Suprapubic skin (tissue), 4 donors: ENCODE results near the gene KIAA2012.

ENCODE experiments used
- EP300 ChIP-seq: sonication (generic); formaldehyde crosslinking; IDR thresholded peaks from one replicate; pipeline ENCODE4 v1.6.1; 2017; ENCODE audit warnings: antibody characterized with exemption
- POLR2A ChIP-seq, 2 donors: fragments of 450-650 bp; IDR thresholded peaks; one replicate each; pipeline ENCODE4 v1.6.1; 2017; ENCODE audit warnings: antibody characterized with exemption in 2 of 2, mild to moderate bottlenecking in 2 of 2, moderate library complexity in 2 of 2
- POLR2AphosphoS5 ChIP-seq, 3 donors: sonication (generic); formaldehyde crosslinking; IDR thresholded peaks; one replicate each; pipeline ENCODE4 v1.6.1; 2017; ENCODE audit warnings: antibody characterized with exemption in 3 of 3
- TF ChIP-seq, protein P1 (sequence below), 2 donors: fragments of 200-600 bp in 1 of 2; fragments of 450-650 bp in 1 of 2; sonication (generic) in 1 of 2; IDR thresholded peaks; one replicate each; pipeline ENCODE4 v1.5.1; 2016 to 2019; ENCODE audit warnings: antibody characterized with exemption in 2 of 2, mild to moderate bottlenecking in 1 of 2, moderate library complexity in 1 of 2

DNA sequence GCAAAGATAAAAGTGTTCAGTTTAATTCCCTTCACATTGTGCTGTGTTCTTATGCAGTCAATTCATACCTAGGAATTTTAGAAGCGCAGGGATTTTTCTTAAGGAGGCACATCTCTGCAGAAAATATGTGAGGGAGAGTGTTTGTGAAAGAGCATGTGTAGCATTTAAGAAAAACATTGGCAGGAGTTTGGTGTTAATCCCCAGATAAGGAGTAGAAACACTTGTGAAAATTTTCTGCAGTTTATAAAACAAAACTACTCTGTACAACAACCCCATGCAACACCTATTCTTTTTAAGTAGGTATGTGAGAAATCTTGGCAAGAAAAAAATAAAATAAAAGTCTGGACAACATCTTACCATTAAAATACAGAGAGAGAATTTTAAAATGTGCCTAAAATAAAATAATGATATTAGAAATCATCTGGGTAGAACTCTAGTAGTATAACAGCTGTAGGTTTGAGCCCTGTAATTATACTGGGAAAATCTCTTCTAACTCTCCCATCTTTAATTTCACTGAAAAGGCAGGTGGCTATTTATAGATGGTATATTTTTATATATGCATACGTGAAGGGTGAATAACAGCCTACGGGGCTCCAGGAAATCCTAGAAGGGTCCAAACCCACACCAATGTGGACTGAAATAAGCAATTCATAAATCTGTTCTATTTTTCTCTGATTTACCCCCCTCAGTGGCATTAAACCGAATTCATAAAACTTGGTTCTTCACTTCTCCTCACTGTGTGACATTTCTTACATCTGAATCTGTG is 32.8 kb upstream of the KIAA2012 start:
- TF ChIP-seq POLR2A (IDR thresholded peaks at IDR 0.05) (no peak), POLR2AphosphoS5 (IDR thresholded peaks at IDR 0.05) (no peak), EP300 (no peak)
- TF ChIP-seq, protein P1, sequence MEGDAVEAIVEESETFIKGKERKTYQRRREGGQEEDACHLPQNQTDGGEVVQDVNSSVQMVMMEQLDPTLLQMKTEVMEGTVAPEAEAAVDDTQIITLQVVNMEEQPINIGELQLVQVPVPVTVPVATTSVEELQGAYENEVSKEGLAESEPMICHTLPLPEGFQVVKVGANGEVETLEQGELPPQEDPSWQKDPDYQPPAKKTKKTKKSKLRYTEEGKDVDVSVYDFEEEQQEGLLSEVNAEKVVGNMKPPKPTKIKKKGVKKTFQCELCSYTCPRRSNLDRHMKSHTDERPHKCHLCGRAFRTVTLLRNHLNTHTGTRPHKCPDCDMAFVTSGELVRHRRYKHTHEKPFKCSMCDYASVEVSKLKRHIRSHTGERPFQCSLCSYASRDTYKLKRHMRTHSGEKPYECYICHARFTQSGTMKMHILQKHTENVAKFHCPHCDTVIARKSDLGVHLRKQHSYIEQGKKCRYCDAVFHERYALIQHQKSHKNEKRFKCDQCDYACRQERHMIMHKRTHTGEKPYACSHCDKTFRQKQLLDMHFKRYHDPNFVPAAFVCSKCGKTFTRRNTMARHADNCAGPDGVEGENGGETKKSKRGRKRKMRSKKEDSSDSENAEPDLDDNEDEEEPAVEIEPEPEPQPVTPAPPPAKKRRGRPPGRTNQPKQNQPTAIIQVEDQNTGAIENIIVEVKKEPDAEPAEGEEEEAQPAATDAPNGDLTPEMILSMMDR (IDR thresholded peaks at IDR 0.05) = no peak
